ENCODE results near the gene PRKG1.
"Not testable (repeated sequence)": the region's sequence is repeated elsewhere in the genome, so short reads cannot be mapped to it uniquely, and the experiment has no call there.

The PRKG1 gene

GRCh38 chr10:52111101-52111891 is 1037.0 kb downstream of the PRKG1 start:
- DNase-seq = no peak

DNA sequence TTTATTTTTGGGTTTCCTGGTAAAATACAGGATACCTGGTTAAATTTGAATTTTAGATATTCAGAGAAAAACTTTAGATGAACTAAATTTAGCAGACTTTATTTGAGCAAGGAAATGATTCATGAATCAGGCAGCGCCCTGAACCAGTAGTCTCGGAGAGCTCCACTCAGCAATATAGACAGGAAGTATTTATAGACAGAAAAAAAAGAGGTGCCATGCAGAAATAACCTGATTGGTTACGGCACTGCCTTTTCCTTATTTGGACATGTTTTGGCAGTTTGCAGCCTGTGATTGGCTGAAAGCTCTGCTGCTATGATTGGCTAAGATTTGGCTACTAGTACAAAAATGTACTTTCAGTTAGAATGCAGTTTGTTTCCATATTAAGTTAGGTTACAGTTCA is 1041.5 kb downstream of the PRKG1 start:
- no peak for DNase-seq

DNA sequence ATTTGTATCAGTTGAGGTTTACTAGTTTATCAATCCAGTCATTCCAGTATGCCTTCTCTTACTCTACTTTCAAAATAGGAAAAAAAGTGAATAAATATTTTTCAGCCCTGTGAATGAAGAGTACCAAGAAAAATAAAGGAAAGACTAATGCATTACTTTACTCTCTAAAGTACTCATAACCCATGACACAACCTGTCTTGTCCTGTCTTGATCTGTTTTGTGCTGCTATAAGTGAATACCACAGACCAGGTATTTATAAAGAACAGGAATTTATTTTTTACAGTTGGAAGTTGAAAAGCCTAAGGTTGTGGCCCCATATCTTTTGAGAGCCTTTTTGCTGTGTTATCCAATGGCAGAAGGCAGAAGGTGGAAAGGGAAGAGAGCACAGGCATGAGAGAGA is 1045.2 kb downstream of the PRKG1 start:
- DNase-seq = no peak

GRCh38 chr10:52121688-52122087 is 1047.4 kb downstream of the PRKG1 start:
- no peak for DNase-seq

DNA sequence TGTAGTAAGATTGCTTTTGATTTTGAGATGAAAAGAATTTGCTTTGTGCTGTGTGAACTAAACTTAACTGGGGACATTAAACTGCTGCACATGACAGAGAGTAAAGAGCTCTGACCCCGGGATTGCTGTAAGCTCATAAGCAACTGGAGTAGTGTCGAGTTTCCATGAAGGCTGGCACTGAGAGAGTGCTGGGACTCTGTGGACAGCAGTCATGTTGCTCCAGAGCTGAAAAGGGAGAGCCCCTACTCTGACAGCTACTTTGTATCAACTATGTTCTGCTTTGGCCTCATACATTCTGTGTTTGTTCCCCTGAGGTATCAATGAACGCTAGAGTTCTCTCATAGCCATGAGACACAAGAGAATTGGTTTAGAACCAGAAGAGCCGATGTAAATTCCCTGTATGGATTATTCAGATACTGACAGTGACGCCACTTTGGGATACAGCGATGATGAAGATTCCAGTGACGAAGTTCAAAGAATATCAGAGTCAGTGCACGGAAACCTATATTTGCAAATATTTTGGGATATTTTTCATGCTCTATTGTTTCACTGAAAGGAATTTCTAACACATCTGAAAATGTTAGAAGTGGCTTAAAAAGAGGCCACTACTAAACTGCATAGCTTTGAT is 1053.9 kb downstream of the PRKG1 start:
- peak in 1 of 2 experiments; percentile 16 for DNase-seq

DNA sequence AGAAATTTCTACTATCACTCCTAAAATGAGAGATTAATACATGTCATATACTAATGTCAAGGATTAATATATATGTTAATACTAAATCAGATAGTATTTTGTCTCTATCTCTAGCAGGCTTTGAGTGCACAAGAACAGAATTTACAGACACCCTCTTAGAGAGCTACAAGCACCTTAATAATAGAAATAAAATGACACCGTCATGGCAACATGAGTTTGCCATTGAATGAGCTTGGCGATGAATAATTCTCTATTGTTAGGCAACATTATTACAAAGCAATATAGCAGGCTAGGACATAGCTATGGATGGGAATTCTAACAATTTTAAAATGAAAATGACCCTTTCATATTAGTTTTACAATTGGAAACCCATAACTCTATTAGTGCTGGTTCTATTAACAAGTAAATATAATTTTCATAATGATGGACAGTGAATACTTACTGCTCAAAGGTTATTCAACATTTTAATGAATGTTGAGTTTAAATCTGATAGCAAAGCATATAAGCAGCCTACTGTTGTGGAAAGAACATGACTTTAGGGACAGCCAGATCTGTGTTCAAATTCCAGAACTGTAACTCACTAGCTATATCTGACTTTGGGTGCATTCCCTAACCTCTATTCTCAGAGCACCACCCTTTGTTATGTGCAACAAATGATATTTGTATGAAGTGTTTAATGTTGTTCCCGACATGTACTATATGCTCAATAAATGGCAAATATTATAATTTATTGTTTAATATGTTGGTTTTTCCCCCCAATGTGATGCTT is 1055.3 kb downstream of the PRKG1 start:
- DNase-seq = no peak

DNA sequence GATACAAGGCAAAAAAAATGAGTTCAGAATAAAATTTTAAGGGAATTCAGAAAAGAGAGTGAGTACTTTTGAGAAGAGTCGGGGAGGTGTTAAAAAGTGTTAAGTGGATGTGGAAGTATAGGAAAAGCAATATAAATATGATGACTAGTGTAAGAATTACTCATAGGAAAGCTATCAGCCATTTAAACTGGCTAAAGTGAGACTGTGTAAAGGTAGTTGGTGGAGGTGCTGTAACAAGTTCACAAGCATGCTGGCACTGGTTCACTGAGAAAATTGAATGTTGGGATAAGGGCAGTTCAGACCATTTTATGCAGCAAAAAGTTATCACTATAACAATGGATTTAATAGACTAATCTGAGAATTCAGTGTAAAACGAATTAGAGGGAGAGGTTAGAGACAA is 1060.8 kb downstream of the PRKG1 start:
- no peak for DNase-seq

GRCh38 chr10:52136921-52137320 is 1062.6 kb downstream of the PRKG1 start:
- DNase-seq = peak in 1 of 2 experiments; percentile 55

GRCh38 chr10:52143338-52143737 is 1069.1 kb downstream of the PRKG1 start:
- DNase-seq = no peak

GRCh38 chr10:52145636-52146035 is 1071.3 kb downstream of the PRKG1 start:
- no peak for DNase-seq

GRCh38 chr10:52146766-52147165 is 1072.5 kb downstream of the PRKG1 start:
- DNase-seq = no peak

DNA sequence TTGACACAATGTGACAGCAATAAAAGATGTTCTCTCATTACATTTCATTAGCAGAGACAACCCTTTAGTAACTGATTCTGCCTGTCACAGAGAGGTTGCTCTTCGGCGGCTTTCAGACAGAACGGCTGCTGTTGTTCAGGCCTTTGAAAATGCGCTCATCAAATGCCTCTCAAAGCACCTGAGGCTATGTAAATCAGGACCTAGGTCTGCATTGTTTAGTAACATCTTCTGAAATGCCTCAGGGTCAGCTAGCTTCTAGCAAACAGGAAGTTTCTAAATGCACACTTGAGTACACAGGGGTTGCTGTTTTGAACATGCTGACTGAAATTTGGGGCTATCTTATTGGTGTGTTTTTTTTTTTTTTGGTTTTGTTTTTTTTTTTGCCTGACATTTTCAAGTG is 1096.5 kb downstream of the PRKG1 start:
- no peak for DNase-seq

DNA sequence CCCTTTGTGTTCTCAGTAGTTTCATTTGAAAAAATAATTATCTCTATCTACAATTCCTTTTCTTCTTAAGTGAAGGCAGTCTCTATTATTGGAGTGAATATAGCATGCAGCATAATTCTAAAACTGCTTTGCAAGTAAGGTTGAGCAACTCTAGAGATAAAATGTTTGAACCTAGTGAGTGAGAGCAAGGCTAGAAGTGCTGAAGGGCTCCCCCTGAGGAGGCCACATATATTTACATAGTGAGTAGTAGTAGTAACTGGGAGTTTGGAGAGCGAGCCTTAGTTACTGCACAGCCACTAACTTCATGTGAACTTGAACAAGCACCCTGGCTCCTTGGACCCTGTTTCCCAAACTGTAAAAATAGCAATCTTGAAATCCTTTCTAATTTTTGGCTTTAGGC is 1098.3 kb downstream of the PRKG1 start:
- no peak for DNase-seq

GRCh38 chr10:52185256-52185655 is 1111.0 kb downstream of the PRKG1 start:
- no peak for DNase-seq

DNA sequence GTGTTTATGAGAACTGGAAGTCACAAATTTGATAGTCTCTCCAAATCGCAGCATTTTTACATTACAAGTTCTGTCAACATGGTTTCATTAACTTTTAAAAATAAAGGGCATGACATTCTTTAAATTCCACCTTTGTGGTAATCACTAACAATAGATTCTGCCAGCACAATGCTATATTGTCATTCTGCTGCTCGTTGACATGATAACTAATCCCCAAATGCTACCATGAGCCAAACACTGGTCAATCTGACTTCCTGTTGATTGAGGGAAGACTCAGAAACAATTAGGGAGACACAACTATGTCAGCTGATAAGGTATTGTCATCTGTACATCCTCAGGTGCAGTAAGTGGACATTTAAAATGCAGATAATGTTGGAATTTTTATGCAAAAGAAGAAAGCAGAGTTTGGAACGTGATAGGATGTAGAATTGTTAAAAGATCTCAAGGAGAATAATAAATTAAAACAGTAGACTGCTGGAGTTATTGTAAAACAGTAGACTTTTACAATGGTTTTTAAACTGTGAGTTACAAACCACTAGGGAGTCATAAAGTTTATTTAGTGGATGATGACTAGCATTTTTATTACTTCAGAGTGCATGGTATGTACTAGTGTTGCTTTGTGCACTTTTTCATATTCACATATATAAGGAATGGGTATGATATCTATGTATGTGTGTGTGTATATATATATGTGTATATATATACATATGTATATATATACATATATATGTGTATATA is 1113.4 kb downstream of the PRKG1 start:
- DNase-seq = no peak

- DNase-seq = no peak
These were observed 1116.8 kb downstream of the PRKG1 start for GRCh38 chr10:52191049-52191448.

- DNase-seq = no peak
These were observed 1119.9 kb downstream of the PRKG1 start for GRCh38 chr10:52194191-52194590.

- DNase-seq = no peak
These were observed 1120.4 kb downstream of the PRKG1 start for GRCh38 chr10:52194716-52195115.

GRCh38 chr10:52197098-52197497 is 1122.8 kb downstream of the PRKG1 start:
- no peak for DNase-seq

DNA sequence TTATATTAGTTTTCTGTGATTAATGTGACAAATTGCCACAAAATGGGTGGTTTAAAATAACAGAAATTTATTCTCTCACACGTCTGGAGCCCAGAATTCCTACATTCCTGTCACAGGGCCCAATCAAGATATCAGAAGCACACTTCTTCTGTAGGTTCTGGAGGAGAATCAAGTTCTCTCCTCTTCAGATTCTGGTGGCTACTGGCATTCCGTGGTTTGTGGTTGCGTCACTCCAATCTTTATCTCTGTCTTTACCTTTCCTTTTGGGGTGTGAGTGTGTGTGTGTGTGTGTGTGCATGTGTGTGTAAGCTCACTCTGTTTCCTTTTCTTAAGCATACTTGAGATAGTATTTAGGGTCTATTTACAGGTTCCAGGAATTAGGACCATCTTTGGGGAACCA is 1124.3 kb downstream of the PRKG1 start:
- no peak for DNase-seq

- DNase-seq = not testable (repeated sequence)
These were observed 1130.6 kb downstream of the PRKG1 start for GRCh38 chr10:52204906-52205305.

DNA sequence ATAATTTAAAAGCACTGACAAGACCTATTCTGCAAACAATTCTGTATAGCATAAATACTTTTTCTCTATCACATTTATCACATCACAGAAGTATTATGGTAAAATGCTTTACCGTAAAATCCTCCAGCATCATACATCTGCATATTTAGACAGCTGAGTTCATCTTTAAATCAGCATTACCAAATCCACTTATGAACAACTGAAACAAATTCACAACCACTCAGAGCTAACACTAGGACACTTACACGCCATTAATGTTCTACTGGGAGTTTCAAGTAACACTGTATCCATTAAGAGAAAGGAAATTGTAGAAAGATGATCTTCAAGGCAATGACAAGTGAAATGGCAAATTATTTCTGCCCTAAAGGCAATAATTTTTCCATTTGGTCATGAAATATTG is 1134.1 kb downstream of the PRKG1 start:
- no peak for DNase-seq

- no peak for DNase-seq
These were observed 1135.9 kb downstream of the PRKG1 start for GRCh38 chr10:52210161-52210560.

Data from NCI-H524 (cell line).